ENCODE data around the gene ATP8A1. TPM values are rescaled to one million over a fixed set of nuclear protein-coding genes. Genes with fewer than 3 reads are reported as not detected.

The ATP8A1 gene
- total and polyA plus RNA-seq, 2 of the 8 experiments (the other 6 are each of a cell fraction or from before 2014, with no cell fraction given), result 3.7 to 14.9 TPM

- Histone ChIP-seq H4K8ac (ENCODE audit: extremely low read depth, insufficient read depth, low read length) (no peak overlapping the region), H3K9me3 (ENCODE audit: insufficient read depth in 2 of 2, low read depth in 1 of 2, low read length in 1 of 2) (no peaks in the 10 kb centered on the region), H3K4me1 (replicated peaks in 1 of 4; ENCODE audit: control insufficient read depth in 3 of 4, insufficient read depth in 4 of 4, low read length in 3 of 4) (no peaks in the 10 kb centered on the region), H3K27me3 (replicated peaks in 1 of 4; ENCODE audit: control insufficient read depth in 3 of 4, extremely low read depth in 1 of 4, insufficient read depth in 3 of 4, low read length in 3 of 4) (no peaks in the 10 kb centered on the region), H3K23ac (ENCODE audit: insufficient read length) (no peak overlapping the region), H2BK5ac (ENCODE audit: low read depth, low read length) (no peak overlapping the region), H2BK20ac (ENCODE audit: low read length) (no peak overlapping the region), H3K9ac (replicated peaks in 1 of 4; ENCODE audit: extremely low read depth in 1 of 4, low read depth in 3 of 4, low read length in 3 of 4) (no peak overlapping the region), H3K79me1 (ENCODE audit: low read depth, low read length) (no peaks in the 10 kb centered on the region), H3K56ac (replicated peaks; ENCODE audit: insufficient read length, low read depth, low read length) (no peak overlapping the region), H3K14ac (ENCODE audit: insufficient read length) (no peak overlapping the region), H3K23me2 (ENCODE audit: low read depth, low read length) (no peaks in the 10 kb centered on the region), H3K36me3 (ENCODE audit: control insufficient read depth in 2 of 4, insufficient read depth in 4 of 4, low read length in 3 of 4) (no peaks in the 10 kb centered on the region), H4K5ac (ENCODE audit: insufficient read length, low read depth, low read length) (no peak overlapping the region), H3K79me2 (ENCODE audit: control insufficient read depth in 1 of 2, insufficient read depth in 2 of 2, low read length in 2 of 2) (no peaks in the 10 kb centered on the region), H4K20me1 (replicated peaks in 1 of 2; ENCODE audit: control insufficient read depth in 1 of 2, insufficient read depth in 2 of 2, low read length in 2 of 2) (no peaks in the 10 kb centered on the region), H3K27ac (ENCODE audit: low read depth, low read length) (no peak overlapping the region), H3K4ac (replicated peaks; ENCODE audit: insufficient read length, low read depth, low read length) (no peak overlapping the region), H3K4me3 (ENCODE audit: extremely low read depth in 1 of 4, insufficient read depth in 2 of 4, low read depth in 3 of 4, low read length in 4 of 4) (no peak overlapping the region), H2BK15ac (ENCODE audit: low read length) (no peak overlapping the region), H2AFZ (ENCODE audit: low read length) (no peak overlapping the region), H2BK120ac (replicated peaks; ENCODE audit: low read depth, low read length) (no peak overlapping the region), H2BK12ac (ENCODE audit: low read depth, low read length) (no peak overlapping the region), H4K91ac (replicated peaks; ENCODE audit: insufficient read length, low read length) (no peak overlapping the region), H3K4me2 (ENCODE audit: insufficient read depth in 1 of 2, low read depth in 2 of 2, low read length in 2 of 2) (no peak overlapping the region), H2AK5ac (ENCODE audit: low read depth, low read length) (no peak overlapping the region), H3K18ac (ENCODE audit: extremely low read depth, low read length) (no peak overlapping the region)
- CTCF ChIA-PET (ENCODE audit: partially characterized antibody), result interaction anchor here (1.0 to 1.8 kb wide), 3 partner anchors 27 to 150 kb away, joined by 3 to 4 read pairs (median 3); no protein-coding TSS in a partner anchor
- TF ChIP-seq SRF (IDR thresholded peaks at IDR 0.05; ENCODE audit: low read depth, low read length), result no peak
- TF ChIP-seq CTBP2 (IDR thresholded peaks at IDR 0.05; ENCODE audit: borderline replicate concordance, insufficient read depth, insufficient read length, low read length), result no peak
- no peak for TF ChIP-seq FOSL1 (IDR thresholded peaks at IDR 0.05; ENCODE audit: insufficient read depth, low read depth, low read length)
- no peak for TF ChIP-seq SP2 (IDR thresholded peaks at IDR 0.05; ENCODE audit: low read length)
- no peak for TF ChIP-seq CTCF (IDR thresholded peaks at IDR 0.05; ENCODE audit: control extremely low read depth in 1 of 3, insufficient read depth in 1 of 3, low read depth in 1 of 3, low read length in 3 of 3)
- no peak for TF ChIP-seq SIN3A (conservative IDR thresholded peaks at IDR 0.05 in 1 of 2, IDR thresholded peaks at IDR 0.05 in 1 of 2; ENCODE audit: low read depth in 1 of 2, low read length in 2 of 2)
- TF ChIP-seq GTF2F1 (IDR thresholded peaks at IDR 0.05; ENCODE audit: borderline replicate concordance, low read depth, low read length), result no peak
- TF ChIP-seq EP300 (IDR thresholded peaks at IDR 0.05; ENCODE audit: borderline replicate concordance in 1 of 2, low read depth in 2 of 2, low read length in 2 of 2), result no peak
- TF ChIP-seq KDM5A (IDR thresholded peaks at IDR 0.05; ENCODE audit: low read length), result no peak
- TF ChIP-seq PHF8 (conservative IDR thresholded peaks at IDR 0.05; ENCODE audit: low read depth, low read length), result no peak
- 85% methylated on average over 2 of the region's 2 CpGs; no CpG with 5 or more reads in 1 of the 2 experiments for WGBS, 2 experiments (ENCODE audit: extremely low coverage in 1 of 2, insufficient coverage in 1 of 2, insufficient read length in 1 of 2, insufficient replicate concordance in 2 of 2, low coverage in 1 of 2, low lambda C conversion rate in 2 of 2, missing lambda C conversion rate in 1 of 2)
- DNase-seq (ENCODE audit: low read depth in 1 of 2, low spot score in 2 of 2) (no peak), FAIRE-seq (no peak)
- POLR2A ChIA-PET (ENCODE audit: partially characterized antibody), result no interaction called here
Observed at GRCh38 chr4:42618023-42618422, 38.9 kb downstream of the ATP8A1 start.
